GM19043 (cell line): Measurements from ENCODE around the gene TMEM62.
"Not testable (repeated sequence)": the region's sequence is repeated elsewhere in the genome, so short reads cannot be mapped to it uniquely, and the experiment has no call there.

Experiments
- ATAC-seq: cut with Tn5 transposase; IDR thresholded peaks from one replicate; pipeline ENCODE4 v1.9.1; 2021; ENCODE audit warnings: low read depth; ENCODE audit not compliant: unreplicated experiment

The TMEM62 gene

DNA sequence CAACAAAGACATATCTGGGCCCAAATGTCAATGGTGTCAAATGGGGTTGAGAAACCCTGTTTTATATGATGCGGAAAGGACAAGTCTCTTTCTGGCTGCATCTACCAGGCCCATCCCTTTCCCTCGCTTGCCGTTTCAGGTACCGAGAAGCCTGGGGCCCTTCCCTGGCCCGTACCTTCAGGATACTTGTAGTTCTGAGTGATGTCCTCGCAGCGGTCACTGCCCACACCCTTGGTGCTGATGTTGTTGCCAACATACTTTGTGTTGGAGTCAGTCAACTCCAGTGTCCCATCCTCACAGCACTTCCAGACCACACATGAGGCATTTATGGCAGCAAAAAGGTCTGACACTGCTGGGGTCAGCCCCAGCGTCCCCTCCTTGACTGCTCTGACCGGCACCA is 73.6 kb downstream of the TMEM62 start:
- no peak for ATAC-seq

DNA sequence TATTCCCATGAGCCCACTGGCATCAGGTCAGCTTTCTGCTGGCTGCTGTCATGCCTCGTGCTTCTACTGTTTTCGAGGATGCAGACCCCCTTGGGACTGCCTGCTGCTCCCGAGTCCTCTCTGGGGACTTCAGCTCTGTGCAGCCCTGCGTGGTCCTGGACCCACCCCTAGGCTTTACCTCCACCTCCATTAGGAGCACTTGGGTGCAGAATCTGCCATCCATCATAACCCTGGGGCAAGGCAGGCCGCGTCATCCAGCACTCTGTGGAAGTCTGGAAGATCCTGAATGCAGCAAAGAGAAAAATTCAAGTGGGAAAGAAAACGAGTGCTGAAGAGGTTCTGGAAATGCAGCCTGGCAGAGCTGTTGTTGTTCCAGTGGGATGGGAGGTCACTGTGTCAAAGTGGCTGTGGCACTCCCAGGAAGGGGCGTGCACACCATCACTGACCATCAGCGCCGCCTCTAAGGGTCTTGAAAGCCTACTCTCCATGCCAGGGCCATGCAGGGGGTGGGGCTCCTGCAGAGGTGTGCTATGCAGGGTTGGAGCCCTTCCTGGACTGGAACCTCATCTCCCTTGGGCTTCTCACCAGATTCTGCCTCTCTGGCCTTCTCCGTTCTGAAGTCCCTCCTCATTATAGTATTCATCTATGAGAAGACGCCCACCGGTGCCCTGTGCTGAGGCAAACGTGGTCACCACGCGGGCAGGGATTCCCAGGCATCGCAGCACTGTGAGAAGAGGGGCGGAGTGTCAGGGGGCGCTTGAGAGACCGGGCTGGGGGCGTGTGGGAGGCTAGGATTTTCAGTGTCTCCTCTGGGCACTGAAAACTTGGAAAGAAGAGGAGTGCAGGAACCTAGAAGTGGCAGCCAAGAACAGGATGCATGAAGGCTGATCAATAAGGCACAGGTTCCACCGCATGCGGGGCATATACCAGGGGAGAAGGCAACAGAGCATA is 74.9 kb downstream of the TMEM62 start:
- no peak for ATAC-seq

DNA sequence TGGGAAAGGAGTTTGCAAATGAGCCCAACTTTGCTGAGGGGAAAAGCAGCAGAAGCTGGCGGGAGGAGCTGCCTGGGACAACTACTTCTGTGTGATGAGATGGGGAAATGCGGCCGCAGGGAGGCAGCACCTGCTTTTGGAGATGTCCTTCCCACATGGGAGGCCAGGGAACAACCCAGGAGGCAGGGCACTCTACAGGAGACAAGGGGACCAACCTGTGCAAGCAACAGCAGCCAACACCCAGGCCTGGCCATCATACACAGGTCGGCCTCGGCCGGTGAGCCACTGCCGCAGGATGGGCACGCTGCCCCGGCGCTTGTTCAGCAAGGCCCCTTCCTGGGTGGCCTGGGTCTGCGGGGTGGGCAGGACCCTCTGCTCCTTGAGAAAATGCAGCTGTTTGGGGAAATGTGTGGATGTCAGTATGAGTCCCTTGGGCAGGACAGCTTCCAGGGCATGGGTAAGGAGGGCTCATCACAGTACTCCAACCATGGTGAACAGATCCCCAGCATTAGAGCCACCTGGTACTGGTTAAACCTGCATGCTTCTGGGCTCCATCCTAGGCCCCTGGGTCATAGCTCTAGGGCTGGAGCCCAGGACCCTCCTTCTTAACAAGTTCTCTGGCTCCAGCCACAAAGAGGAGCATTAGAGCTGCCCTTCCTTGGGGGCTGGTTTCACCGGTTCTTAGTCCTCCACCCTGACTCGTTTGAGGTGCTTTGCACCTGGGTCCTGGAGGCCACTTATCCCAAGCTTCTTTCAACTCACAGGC is 75.9 kb downstream of the TMEM62 start:
- no peak for ATAC-seq

DNA sequence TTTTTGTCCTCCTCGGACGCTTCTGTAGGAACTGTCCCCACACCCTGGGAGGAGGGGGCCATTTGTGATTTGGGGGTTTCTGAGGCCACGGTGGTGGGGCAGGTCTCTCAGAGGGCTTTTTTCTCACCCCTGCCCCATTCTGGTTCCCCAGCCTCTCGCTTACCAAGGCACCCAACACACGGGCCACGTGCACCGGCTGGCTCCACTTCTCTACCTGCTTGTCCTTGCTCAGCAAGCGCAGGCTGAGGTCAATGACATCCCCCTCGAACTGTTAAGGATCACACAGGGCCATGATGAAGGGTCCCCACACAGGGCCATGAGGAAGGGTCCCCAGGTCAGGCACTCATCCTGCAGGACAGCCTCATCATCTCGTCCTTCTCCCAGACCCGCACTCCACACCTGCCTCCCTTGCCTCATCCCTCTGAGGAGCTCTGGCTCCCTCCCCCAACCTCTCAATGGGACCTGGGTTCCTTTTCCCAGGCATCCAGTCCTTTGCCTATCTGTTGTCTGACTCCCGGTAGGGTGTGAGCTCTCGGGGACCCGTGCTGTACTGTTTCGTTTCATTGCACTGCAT is 76.9 kb downstream of the TMEM62 start:
- ATAC-seq = no peak

DNA sequence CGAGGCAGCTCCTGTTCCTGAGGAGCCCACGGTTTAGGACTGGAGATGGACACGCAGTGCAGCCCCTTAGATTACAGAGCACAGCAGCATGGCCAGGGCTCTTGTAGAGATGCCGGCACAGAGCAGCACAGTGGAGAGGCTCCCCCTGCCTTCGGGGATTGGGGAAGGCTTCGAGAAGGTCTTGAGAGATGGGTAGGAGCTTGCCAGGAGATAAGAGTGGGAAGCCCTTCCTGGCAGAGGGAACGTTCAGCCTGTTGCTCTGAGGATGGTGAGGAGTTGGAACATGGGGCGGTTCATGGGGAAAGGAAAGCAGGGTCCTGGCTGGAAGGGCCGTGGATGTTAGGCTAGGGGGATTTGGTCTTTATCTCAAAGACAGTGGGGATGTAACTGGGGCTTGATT is 77.4 kb downstream of the TMEM62 start:
- no peak for ATAC-seq

DNA sequence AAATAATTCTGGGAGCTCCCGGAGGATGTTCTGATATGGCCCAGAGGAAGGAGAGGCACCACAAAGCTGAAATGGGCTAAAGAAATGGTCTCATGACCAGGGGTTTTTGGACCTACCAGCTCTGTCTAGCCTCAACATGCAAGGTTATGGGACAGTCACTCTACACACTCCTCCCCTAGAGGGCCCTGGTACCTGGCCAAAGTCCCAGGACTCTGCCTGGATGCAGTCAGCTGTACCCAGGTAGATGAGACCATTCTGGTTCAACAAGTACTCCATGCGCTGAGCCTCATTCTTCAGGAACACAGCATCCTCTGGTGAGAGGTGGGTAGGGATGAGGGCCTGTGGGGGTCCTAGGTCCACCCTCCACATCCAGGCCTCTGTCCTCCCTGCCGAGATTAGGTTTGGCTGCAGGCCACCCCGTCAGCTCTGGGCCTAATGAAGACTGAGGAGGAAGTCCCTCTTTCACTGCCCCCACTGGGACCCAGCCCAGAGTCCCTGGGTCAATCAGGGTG is 77.9 kb downstream of the TMEM62 start:
- no peak for ATAC-seq

DNA sequence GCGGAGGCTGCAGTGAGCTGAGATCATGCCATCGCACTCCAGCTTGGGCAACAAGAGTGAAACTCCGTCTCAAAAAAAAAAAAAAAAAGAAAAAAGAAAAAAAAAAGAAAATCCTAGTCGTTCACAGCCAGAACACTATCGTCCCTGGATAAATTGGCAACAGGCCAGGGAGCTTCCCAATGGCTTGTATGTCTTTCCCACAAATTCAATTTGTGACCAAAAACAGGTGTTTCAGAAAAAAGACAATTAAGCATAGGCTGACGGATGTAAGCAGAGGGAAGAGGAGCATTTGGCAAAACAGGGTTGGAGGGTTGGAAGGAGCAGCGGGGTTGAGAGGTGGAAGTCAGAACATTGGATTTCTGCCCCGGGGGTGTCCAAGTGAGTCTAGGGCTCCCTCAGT is 78.9 kb downstream of the TMEM62 start:
- ATAC-seq = no peak

DNA sequence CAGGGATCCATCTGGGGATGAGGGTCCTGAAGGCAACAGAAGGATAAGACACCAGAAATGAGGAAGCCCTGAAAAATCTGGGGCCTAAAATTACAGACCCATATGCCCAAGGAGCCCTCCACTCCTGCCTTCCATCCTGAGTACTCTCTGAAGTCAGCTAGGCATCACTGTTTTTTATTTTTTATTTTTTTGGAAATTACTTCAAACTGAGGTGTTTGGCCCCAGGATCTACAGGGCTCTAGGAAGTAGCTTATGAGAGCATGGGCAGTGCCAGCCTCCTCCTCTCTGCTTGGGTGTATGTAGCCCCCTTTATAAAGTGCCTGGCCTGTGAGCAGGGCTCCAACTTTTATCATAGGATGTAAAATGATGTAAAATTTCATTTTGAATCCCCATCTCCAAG is 79.6 kb downstream of the TMEM62 start:
- ATAC-seq = no peak

DNA sequence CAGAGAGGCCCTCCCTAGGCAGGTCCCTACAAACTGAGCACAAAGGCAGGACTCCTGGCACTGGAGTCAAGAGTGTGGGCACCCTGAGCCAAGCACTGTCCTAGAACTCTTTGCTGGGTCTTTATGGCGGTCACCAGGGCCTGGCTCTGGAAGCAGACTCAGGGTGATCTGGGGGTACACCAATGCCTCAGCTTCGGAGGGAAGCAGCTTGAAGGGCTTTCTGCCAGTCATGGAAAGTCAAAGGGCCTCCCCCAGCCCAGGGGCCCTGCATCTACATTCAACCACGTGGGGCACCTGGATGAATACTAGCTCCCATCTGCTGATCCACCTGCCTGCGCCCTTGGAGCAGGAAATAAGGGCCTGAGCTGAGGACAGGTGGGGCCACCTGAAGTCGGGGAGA is 80.1 kb downstream of the TMEM62 start:
- no peak for ATAC-seq

DNA sequence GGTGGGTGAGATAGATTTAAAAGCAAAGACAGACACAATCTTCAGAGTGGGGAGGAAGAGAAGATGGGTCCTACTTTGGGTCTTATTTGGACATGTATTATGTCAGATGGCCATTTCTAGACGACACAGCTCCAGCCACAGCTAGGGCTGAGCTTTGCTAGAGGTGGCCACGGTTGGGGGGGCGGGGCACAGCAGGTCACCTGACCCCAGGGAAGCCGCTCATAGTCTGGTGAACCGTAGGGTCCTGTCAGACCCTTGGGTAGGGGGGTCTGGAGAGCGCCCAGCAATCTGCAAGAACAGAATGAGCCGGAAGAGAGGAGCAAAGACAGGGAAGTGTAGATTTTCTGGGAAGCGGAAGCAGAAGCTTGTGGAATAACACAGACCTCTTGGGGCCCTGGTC is 80.8 kb downstream of the TMEM62 start:
- no peak for ATAC-seq

DNA sequence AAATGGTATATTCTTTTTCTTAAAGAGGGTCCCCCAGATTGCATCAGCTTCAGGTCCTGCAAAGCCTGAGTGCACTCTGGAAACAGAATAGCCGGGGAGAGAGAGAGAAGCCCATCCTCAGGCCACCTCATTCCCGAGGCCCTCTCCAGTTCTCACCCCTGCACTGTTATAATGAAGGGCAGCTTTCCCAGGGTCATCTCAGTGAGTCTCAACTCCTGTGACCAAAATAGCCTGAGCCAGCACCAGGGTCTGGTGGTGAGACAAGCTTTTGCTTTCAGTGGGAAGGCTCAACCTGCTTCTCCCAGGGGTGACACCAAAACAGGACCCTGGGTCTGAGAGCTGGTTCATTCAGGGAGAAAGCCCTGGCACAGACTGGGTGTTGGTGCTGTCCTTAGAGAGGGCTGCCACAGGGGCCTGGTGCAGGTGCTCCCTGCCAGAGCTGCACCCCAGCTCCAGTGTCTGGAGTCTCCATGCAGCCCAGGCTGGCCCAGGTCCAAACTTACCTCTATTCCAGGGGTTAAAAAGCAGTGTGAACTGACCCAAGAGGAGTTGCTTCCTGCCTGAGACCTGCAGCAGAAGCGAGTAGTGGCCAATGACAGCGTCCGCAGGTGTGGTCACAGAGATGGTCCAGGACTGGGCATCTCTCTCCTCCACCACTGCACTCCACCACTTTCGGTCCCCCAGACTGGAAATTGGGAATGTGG is 81.4 kb downstream of the TMEM62 start:
- ATAC-seq = no peak

DNA sequence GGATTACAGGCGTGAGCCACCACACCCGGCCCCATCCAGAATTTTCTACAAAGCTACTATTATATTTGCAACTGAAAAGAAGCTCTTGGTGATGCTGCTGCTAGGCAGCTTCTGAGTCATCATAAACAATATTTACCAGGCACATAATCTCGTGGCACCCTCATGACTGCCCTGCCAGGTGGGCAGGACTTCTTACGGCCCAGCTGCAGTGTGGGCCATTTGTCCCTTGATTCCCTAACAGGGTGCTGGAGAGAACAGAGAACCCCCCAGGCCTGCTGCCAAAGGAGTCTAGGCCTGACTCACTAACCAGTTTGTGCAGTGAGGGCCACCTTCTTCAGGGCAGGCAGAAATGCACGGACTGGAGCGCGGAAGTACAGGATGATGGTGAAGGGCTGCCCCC is 82.6 kb downstream of the TMEM62 start:
- no peak for ATAC-seq

DNA sequence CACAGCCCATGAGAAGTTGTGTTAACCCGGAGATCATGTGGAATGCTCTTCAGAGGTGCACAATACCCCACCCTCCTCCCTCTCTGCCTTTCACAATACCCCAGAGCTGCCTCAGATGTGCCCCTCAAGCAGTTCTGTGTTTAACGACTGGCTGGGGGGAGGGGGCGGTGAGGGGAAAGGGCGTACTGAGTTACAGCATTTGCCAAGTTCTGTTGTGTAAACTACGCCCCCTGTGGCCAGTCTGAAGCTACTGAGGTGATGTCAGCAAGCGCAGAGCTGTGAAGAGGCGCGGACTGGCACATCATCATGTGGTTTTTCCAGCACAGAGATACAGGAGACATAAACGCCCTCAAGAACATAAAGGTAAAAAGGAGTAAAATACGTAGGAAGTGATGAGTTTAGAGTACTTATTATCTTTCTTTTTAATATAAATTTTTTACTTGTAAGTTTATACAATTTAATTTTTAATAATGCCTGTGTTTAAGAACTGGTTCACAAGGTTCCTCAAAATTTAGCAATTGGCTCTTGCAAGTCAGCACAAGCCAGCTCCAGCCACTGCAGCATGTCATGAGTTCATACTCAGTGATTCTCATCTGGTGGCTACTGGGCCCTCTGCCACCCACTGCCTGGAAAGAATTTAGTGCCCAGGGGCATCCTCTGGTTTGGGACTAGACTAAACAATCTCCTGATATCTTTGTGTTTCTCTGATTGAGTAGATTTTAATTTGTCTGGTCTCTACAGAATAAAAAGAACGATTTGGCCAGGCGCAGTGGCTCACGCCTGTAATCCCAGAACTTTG is 85.7 kb downstream of the TMEM62 start:
- ATAC-seq = no peak

DNA sequence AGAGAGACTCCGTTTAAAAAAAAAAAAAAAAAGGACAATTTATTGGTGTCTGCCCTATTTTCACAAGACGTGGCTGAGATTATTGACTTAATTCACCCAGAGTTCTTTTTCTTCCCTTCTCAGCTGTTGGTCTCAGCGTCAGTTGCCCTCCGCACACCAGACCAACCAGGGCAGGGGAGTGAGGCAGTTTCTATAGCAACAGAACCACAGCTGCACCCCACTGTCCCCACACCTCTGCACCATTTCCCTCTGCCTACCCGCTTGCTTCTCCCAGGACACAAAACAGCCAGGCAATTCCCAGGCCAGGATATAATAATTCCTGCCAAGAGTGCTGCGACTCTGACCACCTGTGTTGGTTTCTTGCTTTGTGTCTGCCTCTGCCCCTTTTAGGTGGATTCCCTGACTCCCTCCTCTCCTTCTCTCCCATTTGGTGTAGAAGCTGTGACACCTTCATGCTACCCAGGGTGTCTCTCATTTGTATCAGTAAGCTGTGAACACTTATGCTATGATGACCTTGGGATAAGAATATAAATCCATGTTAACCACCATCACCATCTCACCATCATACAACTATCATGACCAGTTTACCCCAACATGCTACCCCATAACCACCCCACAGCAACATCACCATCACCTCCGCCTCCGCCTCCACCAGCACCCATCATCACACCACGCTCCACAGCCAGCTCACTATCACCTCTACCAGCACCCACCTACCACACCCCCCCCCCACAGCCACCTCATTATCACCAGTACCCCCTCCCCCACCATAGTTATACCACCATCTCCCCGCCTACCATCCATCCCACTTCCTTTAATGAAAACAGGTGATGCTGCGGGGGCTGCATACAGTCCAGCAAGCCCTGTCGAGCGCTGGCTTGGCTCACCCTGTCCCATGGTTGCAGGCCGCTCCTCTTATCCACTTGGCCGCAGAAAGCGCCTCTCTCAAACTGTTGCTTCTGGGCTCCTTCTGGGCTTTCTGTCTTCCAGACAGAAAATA is 86.8 kb downstream of the TMEM62 start:
- ATAC-seq = no peak

DNA sequence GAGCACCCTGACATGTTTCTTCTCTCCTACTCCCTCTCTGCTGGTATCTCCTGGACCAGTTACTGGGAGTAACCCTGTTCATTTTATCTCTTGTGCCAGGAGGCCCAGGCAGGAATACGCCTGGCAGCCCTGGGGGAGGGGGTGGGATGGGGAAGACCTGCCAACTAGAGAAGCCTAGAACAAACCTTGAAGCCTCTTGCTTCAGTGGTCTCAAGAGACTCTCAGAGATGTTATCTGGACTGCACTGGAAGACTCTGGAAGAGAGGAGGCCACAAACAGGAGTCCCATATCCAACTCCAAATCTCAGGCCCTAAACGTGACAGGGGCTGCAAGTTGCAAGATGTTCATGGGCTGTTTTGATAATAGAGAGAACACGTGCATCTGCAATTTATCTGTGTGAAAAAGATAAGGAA is 87.6 kb downstream of the TMEM62 start, which contains the start of gene EPB42:
Gene EPB42, minus strand, starts transcription at position 28 of the 413 bp plus-strand sequence. CDS start 193 bp downstream, outside the sequence.
- ATAC-seq = no peak

DNA sequence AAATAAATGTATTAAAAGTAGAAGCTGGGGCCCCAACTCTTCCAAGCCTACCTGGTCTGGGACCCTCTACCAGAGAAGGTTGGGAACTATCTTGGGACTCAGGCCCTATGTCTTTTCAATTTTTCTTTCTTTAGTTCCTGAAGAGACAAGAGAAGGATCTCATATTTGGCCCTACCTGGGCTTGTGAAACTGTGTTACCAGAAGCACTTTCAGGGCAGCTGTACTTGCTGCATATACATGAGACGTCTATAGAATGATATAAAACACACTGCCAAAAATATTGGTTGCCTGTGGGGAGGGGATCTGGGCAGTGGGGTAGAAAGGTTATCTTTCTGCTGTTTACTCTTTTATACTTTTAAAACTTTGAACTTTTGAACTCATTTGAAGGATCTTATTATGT is 88.0 kb downstream of the TMEM62 start:
- no peak for ATAC-seq

DNA sequence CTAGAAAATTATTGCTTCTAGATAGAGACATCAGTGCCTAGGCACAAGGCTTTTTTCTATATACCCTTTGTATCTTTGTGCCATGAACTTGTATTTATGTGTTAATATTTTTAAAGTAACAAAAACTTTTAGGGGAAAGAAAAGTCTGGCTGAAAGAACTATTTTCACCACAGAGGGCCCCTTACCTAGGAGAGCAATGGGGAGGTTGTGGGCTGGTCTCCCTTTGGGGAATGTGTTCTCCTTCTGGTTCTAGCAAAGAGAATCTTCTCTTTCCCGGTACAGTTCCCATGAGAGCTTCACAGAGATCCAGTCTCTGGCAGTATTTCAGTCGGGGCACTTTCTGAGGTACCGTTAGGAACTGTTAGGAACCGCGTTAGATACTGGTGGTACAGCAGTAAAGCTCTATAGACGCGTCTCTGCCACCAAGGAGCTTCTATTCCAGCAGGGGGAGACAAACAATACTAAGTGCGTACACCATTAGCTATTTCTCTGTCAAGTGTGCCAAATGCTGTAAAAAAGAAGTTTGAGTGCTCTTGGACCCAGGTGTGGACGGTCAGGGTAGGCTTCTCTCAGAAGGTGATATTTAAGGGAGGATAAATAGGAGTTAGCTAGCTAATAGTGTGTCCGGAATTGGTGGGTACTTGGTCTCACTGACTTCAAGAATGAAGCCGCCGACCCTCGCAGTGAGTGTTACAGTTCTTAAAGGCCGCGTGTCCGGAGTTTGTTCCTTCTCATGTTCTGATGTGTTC is 92.0 kb downstream of the TMEM62 start:
- no peak for ATAC-seq

DNA sequence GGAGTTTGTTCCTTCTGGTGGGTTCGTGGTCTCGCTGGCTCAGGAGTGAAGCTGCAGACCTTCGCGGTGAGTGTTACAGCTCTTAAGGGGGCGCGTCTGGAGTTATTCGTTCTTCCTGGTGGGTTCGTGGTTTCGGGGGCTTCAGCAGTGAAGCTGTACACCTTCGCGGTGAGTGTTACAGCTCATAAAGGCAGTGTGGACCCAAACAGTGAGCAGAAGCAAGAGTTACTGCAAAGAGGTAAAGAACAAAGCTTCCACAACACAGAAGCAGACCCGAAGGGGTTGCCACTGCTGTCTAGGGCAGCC is 92.5 kb downstream of the TMEM62 start:
- not testable (repeated sequence) for ATAC-seq
